HCT116 (cell line): ENCODE measurements around the gene F10. TPM values are rescaled to one million over a fixed set of nuclear protein-coding genes. Genes with fewer than 3 reads are reported as not detected.

Source experiments
- ATAC-seq: fragments of 200-7000 bp; cut with Tn5 transposase; 2 replicates; pipeline ENCODE4 v1.9.1; 2020; ENCODE audit warnings: mild to moderate bottlenecking, moderate library complexity
- BruUV-seq: library from RNA; stranded (reverse); fragments of 400-500 nt; replicated peaks from 2 replicates; lab custom pipeline; 2021; lab: Mats Ljungman, UMichigan
- CTCF ChIA-PET: fragments of 300-600 bp; sonication (Branson Sonifier 250); formaldehyde crosslinking; loops from one replicate; lab custom pipeline; 2021; ENCODE audit warnings: antibody characterized with exemption; lab: Charles Lee
- POLR2A ChIA-PET: fragments of 300-600, 350-600 bp; sonication (Branson Sonifier 250); formaldehyde crosslinking; loops from one replicate; lab custom pipeline; 2021; ENCODE audit warnings: antibody characterized with exemption; lab: Charles Lee
- RAD21 ChIA-PET, 2 experiments: fragments of 300-600 bp; sonication (Branson Sonifier 250); formaldehyde crosslinking; loops; one replicate each; lab custom pipeline; 2023; ENCODE audit warnings: low total read pairs in 2 of 2; ENCODE audit not compliant: uncharacterized antibody in 2 of 2, unreplicated experiment in 2 of 2, low non-redundant PET in 1 of 2; lab: Charles Lee
- DNase-seq: peaks from one replicate; pipeline ENCODE4 v3.0.0-alpha.2; 2010; ENCODE audit warnings: low read depth, low spot score
- H2AFZ ChIP-seq: fragments of 200-600 bp; shearing (Covaris generic), sonication (generic); 2 replicates; pipeline ENCODE4 v1.6.1; 2017; ENCODE audit warnings: low read depth, mixed run types, mixed read lengths, antibody characterized with exemption, low read length; ENCODE audit not compliant: poor library complexity, severe bottlenecking
- H3K27ac ChIP-seq: 2 replicates; pipeline ENCODE4 v1.5.1; 2012; ENCODE audit warnings: low read depth, low read length
- H3K27me3 ChIP-seq: fragments of 200-600 bp; sonication (generic); 2 replicates; pipeline ENCODE4 v1.6.1; 2016; ENCODE audit warnings: mixed run types, low read length, mixed read lengths; ENCODE audit not compliant: insufficient read depth
- H3K36me3 ChIP-seq, 2 experiments: fragments of 200-500 bp in 1 of 2; fragments of 200-600 bp in 1 of 2; sonication (Bioruptor generic) in 1 of 2; sonication (generic) in 1 of 2; 2 replicates each; pipeline versions ENCODE4 v1.5.1 to v1.6.1; 2014 to 2016; ENCODE audit warnings: low read length in 2 of 2, inconsistent platforms in 1 of 2, mixed read lengths in 1 of 2, mixed run types in 1 of 2; ENCODE audit not compliant: insufficient read depth in 2 of 2, control insufficient read depth in 1 of 2
- H3K4me1 ChIP-seq, 2 experiments: fragments of 200-600 bp in 1 of 2; sonication (generic) in 1 of 2; 2 replicates each; pipeline versions ENCODE4 v1.5.1 to v1.6.1; 2012 to 2017; ENCODE audit warnings: low read length in 2 of 2, inconsistent platforms in 1 of 2, mild to moderate bottlenecking in 1 of 2, mixed read lengths in 1 of 2, mixed run types in 1 of 2, moderate library complexity in 1 of 2; ENCODE audit not compliant: insufficient read depth in 2 of 2, control insufficient read depth in 1 of 2
- H3K4me2 ChIP-seq: fragments of 200-600 bp; sonication (generic); 2 replicates; pipeline ENCODE4 v1.6.1; 2017; ENCODE audit warnings: mixed run types, low read length, mixed read lengths
- H3K4me3 ChIP-seq, 2 experiments: fragments of 200-600 bp in 1 of 2; sonication (generic) in 1 of 2; replicated peaks in 1 of 2; 2 replicates each; pipeline ENCODE4 v1.5.1; 2011 to 2016; ENCODE audit warnings: low read length in 2 of 2, control low read depth in 1 of 2, low read depth in 1 of 2, mild to moderate bottlenecking in 1 of 2, mixed read lengths in 1 of 2, mixed run types in 1 of 2
- H3K79me2 ChIP-seq: fragments of 200-600 bp; sonication (generic); 2 replicates; pipeline ENCODE4 v1.6.1; 2017; ENCODE audit warnings: mild to moderate bottlenecking, mixed run types, low read length, moderate library complexity, mixed read lengths; ENCODE audit not compliant: insufficient read depth
- H3K9ac ChIP-seq: fragments of 200-600 bp; sonication (generic); 2 replicates; pipeline ENCODE4 v1.6.1; 2016; ENCODE audit warnings: low read length, mixed read lengths
- H3K9me2 ChIP-seq: fragments of 200-600 bp; sonication (generic), shearing (Covaris generic); 2 replicates; pipeline ENCODE4 v1.6.1; 2017; ENCODE audit warnings: mixed run types, mild to moderate bottlenecking, moderate library complexity; ENCODE audit not compliant: insufficient read depth
- H3K9me3 ChIP-seq, 2 experiments: fragments of 200-500 bp in 1 of 2; fragments of 200-600 bp in 1 of 2; sonication (Bioruptor generic) in 1 of 2; sonication (generic) in 1 of 2; 2 replicates each; pipeline ENCODE4 v1.6.1; 2014 to 2017; ENCODE audit warnings: low read length in 2 of 2, mixed read lengths in 2 of 2, inconsistent platforms in 1 of 2, low read depth in 1 of 2, mild to moderate bottlenecking in 1 of 2, mixed run types in 1 of 2, moderate library complexity in 1 of 2; ENCODE audit not compliant: control insufficient read depth in 1 of 2, insufficient read depth in 1 of 2
- H4K20me1 ChIP-seq: fragments of 200-600 bp; sonication (generic), shearing (Covaris generic); 2 replicates; pipeline ENCODE4 v1.6.1; 2017; ENCODE audit warnings: mixed run types, mild to moderate bottlenecking, moderate library complexity; ENCODE audit not compliant: insufficient read depth
- CEBPB ChIP-seq: IDR thresholded peaks from 2 replicates; pipeline ENCODE4 v1.6.1; 2012; ENCODE audit warnings: low read depth
- ELF1 ChIP-seq: IDR thresholded peaks from 2 replicates; pipeline ENCODE4 v1.6.1; 2012; ENCODE audit warnings: low read depth, borderline replicate concordance
- REST ChIP-seq: IDR thresholded peaks from 2 replicates; pipeline ENCODE4 v1.6.1; 2012; ENCODE audit warnings: low read depth
- TCF7L2 ChIP-seq: IDR thresholded peaks from 2 replicates; pipeline ENCODE4 v1.7.0; 2011; ENCODE audit warnings: borderline replicate concordance, inconsistent platforms; ENCODE audit not compliant: insufficient read depth, insufficient read length; ENCODE audit errors: extremely low read depth
- ZFX ChIP-seq: fragments of 450-650 bp; IDR thresholded peaks from 2 replicates; pipeline ENCODE4 v1.6.1; 2017
- intact Hi-C: fragments of 100-400 bp; cut with micrococcal nuclease; formaldehyde crosslinking; loops from 2 replicates; pipeline ENCODE4 v1.10.0; 2022
- total RNA-seq: library from RNA; stranded (reverse); gene quantifications from one replicate; pipeline ENCODE4 v1.2.1, GENCODE V29; 2021; ENCODE audit not compliant: unreplicated experiment
- TF ChIP-seq, protein P1 (sequence below), 3 experiments: fragments of 200-600 bp in 1 of 3; sonication (generic) in 1 of 3; IDR thresholded peaks in 2 of 3; conservative IDR thresholded peaks in 1 of 3; 2 replicates each; pipeline ENCODE4 v1.5.1; 2012 to 2017; ENCODE audit warnings: low read depth in 2 of 3, low read length in 2 of 3, antibody characterized with exemption in 1 of 3, borderline replicate concordance in 1 of 3, control low read depth in 1 of 3, mild to moderate bottlenecking in 1 of 3, mixed read lengths in 1 of 3, mixed run types in 1 of 3, moderate library complexity in 1 of 3; ENCODE audit not compliant: insufficient read depth in 1 of 3

Gene F10
- total RNA-seq, 1 experiment from 2014 or later = 4.0 TPM

- no peaks in the 10 kb centered on the region for H3K9me2 ChIP-seq
- RAD21 ChIA-PET = no interaction called here
- H3K27ac ChIP-seq = no peak overlapping the region; the same call in 1 of the 2 replicates
- H2AFZ ChIP-seq = no peak overlapping the region
- H4K20me1 ChIP-seq = no peaks in the 10 kb centered on the region
- peaks cover 0 to 5% of the 10 kb centered on the region in 2 experiments; a peak in 1 of 4 replicates for H3K9me3 ChIP-seq
- H3K4me3 ChIP-seq = no peak overlapping the region
- H3K4me1 ChIP-seq = peaks cover 9 to 16% of the 10 kb centered on the region in 2 experiments
- intact Hi-C loops = loop anchor here (10.0 kb wide), 1 partner anchor 68 kb away; no protein-coding TSS in a partner anchor
- POLR2A ChIA-PET = no interaction called here
- H3K27me3 ChIP-seq = no peaks in the 10 kb centered on the region
- no peaks in the 10 kb centered on the region for H3K79me2 ChIP-seq
- TF ChIP-seq CEBPB (no peak), ZFX (no peak), ELF1 (no peak), REST (no peak), TCF7L2 (no peak)
- TF ChIP-seq, protein P1, sequence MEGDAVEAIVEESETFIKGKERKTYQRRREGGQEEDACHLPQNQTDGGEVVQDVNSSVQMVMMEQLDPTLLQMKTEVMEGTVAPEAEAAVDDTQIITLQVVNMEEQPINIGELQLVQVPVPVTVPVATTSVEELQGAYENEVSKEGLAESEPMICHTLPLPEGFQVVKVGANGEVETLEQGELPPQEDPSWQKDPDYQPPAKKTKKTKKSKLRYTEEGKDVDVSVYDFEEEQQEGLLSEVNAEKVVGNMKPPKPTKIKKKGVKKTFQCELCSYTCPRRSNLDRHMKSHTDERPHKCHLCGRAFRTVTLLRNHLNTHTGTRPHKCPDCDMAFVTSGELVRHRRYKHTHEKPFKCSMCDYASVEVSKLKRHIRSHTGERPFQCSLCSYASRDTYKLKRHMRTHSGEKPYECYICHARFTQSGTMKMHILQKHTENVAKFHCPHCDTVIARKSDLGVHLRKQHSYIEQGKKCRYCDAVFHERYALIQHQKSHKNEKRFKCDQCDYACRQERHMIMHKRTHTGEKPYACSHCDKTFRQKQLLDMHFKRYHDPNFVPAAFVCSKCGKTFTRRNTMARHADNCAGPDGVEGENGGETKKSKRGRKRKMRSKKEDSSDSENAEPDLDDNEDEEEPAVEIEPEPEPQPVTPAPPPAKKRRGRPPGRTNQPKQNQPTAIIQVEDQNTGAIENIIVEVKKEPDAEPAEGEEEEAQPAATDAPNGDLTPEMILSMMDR (IDR thresholded peaks at IDR 0.05 in 2 of 3, conservative IDR thresholded peaks at IDR 0.05 in 1 of 3; ENCODE audit: borderline replicate concordance in 1 of 3, insufficient read depth in 1 of 3, low read depth in 2 of 3, low read length in 2 of 3) = no peak
- no peak for DNase-seq
- CTCF ChIA-PET = no interaction called here
- BruUV-seq = no TSS peak
- no peak overlapping the region for H3K9ac ChIP-seq
- ATAC-seq = no peak
- no peaks in the 10 kb centered on the region for H3K36me3 ChIP-seq
- no peak overlapping the region for H3K4me2 ChIP-seq
Observed at GRCh38 chr13:113152691-113152983, 30.0 kb downstream of the F10 start.
